Measurements from ENCODE around the gene TBC1D3I.

Gene TBC1D3I

DNA sequence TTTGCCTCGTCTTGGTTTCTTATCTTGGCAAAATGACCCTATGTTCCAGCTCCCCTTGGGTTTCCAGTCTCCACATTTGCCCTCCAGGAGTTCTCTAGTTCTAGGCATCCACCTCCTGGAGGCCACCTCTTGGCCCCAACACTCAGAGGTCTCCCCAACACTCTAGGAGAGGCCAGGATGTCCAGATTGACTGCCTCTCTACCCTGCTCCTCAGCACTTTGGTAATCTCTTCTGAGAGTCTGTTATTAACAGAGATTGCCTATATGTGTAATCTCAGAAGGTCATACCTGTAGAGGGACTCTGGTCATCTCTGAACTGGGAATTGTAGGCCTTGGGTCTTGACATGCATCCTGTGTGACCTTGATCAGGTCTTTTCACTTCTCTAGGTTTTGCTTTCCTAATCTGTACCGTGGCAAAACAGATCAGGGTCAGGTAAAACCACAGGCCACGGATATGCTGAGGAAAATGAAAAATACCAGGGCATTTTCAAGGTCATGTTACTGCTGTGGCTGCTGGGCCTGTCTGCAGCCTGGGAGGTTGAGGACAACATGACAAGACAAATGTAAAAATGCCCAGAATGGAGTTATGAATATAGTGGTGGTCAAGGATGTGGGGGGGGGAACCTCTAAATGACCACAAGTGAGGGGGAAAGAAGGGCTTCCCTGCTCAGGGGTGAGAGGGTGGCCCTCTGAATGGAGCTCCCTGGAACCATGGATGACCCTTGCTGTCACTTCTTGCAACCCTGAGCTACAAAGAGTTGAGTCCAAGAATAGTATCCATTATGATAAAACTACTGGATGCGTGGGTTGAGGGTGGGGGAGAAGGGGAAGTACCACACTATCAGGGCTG is 58.5 kb downstream of the TBC1D3I start:
- DNase-seq (ENCODE audit: low read depth), result no peak
- TF ChIP-seq, protein P1, sequence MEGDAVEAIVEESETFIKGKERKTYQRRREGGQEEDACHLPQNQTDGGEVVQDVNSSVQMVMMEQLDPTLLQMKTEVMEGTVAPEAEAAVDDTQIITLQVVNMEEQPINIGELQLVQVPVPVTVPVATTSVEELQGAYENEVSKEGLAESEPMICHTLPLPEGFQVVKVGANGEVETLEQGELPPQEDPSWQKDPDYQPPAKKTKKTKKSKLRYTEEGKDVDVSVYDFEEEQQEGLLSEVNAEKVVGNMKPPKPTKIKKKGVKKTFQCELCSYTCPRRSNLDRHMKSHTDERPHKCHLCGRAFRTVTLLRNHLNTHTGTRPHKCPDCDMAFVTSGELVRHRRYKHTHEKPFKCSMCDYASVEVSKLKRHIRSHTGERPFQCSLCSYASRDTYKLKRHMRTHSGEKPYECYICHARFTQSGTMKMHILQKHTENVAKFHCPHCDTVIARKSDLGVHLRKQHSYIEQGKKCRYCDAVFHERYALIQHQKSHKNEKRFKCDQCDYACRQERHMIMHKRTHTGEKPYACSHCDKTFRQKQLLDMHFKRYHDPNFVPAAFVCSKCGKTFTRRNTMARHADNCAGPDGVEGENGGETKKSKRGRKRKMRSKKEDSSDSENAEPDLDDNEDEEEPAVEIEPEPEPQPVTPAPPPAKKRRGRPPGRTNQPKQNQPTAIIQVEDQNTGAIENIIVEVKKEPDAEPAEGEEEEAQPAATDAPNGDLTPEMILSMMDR (IDR thresholded peaks at IDR 0.05; ENCODE audit: low read depth, low read length, missing control alignments), result no peak
- H3K4me3 ChIP-seq (ENCODE audit: low read depth, low read length), result no peak overlapping the region

DNA sequence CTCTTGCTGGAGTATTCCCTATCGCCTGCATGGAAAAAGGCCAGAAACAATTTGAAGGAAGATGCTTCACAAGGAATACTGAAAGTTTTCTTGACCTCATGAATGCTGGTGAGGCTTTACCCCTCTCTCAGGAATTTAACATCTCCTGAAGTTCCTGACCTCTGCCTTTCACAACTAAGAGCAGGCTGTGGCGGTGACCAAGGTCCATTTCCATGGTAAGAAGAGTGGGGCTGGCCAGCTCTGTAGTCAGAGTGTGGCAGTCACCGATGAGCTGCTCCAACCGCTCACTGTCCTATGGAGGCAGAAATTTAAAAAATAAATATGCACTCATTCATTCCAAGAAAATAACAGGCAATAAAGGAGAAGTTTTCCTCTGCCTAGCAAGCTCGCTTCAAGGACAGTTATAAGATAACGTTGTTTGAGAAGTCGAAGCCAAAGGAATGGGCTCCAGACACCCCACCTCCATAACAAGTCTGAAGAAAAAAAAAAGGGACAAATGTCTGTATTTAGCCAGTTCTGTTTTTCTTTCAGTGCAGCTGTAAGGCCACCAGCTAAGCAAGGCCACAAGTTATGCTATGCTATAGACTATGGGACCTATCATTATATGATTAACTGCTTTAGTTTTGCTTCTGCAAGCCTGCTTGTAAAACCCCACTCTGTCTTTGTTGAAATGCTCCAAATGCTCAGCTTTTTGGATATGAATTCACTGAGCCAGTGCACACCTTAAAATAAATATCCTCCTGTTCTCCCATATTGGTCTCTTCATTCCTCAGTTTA is 59.5 kb downstream of the TBC1D3I start:
- no peak for DNase-seq (ENCODE audit: low read depth)
- no peak overlapping the region for H3K4me3 ChIP-seq (ENCODE audit: low read depth, low read length)
- TF ChIP-seq, protein P1 (IDR thresholded peaks at IDR 0.05; ENCODE audit: low read depth, low read length, missing control alignments), result no peak

Data from GM12864 (cell line).